Activated gamma-delta T cell treated with anti-CD3 and anti-CD28 coated beads, Interleukin-2, amount 50 U/mL, for 16 hours (primary cell): ENCODE measurements around the gene BAD.
A peak's percentile ranks its signal among the peaks of the same experiment; 100 is the strongest.

Experiments used
- DNase-seq: peaks from one replicate; pipeline ENCODE4 v3.0.0-alpha.2; 2020; ENCODE audit warnings: low read depth

The BAD gene

DNA sequence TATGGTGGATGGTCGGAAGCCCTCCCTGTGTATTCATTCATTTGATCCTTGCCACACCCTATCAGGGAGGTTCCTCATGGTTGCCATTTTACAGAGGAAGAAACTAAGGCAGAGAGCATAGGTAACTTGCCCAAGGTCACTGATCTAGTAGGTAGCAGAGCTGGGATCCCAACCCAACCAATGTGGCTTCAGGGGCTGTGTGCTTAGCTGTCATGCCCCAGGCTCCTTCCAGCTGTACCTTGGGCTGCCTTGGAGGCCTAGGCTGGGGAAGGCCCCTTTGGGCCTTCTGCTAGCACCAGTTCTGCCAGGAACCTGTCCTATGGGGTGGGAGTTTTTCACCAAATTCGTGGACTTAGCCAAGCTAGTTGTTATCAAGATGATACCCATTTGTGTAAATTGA, 8.6 kb downstream of the BAD start:
- no peak for DNase-seq

- DNase-seq = no peak
These were observed 9.2 kb downstream of the BAD start for GRCh38 chr11:64275031-64275800.

- DNase-seq = peak; percentile 96
These were observed 14.8 kb downstream of the BAD start for GRCh38 chr11:64269540-64270220.

- no peak for DNase-seq
These were observed 15.4 kb downstream of the BAD start for GRCh38 chr11:64268893-64269539.

DNA sequence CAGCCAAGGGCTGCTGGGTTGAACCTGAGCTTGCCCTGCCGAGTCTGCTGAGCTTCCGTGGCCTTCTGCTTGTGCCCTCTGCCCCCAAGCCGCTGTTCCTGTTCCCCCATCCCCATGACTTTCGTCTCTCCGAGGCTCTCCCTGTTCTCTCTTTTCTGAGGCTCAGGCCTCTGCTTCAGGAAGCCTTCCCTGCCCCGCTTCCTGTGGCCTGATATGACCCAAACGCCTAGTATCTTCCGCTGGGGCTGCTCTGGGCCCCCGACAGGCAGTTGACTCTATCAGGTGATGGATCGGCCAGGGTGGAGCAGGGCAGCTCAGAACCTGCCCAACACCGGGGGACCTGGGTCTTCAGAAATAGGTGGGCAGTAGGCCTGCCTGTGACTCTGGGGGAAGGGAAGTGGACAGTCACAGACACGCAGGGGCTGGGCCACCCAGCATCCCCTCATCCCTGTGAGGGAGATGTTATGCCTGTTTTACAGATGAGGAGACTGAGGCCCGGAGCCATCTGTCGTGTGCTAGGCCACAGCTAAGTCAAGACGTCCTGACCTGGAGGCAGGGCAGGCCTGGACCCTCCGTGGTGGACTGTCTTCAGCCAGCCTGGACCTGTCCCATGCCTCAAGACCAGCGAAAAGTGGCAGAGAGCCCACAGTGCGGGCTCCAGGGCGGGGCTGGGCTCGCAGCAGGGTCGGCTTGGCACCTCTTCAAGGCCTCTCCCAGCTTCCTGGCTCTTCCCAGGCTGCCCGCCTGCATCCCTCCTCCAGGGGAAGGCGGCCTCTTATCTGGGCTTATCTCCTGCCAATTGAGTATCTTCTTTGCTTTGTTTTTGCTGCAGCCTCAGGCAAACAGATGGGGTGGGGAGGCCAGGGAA, 16.2 kb downstream of the BAD start:
- no peak for DNase-seq

- DNase-seq = no peak
These were observed 17.1 kb downstream of the BAD start for GRCh38 chr11:64267207-64267945.

DNA sequence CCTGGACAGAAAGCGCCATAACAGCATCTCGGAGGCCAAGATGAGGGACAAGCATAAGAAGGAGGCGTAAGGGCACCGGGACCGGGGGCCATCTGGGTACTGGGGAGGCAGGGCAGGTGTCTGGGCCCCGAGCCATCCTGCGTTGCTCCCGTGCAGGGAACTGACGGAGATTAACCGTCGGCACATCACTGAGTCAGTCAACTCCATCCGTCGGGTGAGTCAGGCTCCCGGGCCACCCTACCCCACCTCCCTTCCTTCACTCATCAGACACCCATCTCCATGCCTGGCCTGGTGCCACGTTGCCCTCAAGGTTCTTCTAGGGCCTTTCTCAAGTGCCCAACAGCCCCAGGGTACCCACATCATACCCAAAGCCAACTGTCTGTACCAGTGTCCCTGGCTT, 18.1 kb downstream of the BAD start:
- no peak for DNase-seq

- no peak for DNase-seq
These were observed 19.0 kb downstream of the BAD start for GRCh38 chr11:64265176-64266160.

GRCh38 chr11:64264371-64264852, 20.1 kb downstream of the BAD start:
- no peak for DNase-seq

DNA sequence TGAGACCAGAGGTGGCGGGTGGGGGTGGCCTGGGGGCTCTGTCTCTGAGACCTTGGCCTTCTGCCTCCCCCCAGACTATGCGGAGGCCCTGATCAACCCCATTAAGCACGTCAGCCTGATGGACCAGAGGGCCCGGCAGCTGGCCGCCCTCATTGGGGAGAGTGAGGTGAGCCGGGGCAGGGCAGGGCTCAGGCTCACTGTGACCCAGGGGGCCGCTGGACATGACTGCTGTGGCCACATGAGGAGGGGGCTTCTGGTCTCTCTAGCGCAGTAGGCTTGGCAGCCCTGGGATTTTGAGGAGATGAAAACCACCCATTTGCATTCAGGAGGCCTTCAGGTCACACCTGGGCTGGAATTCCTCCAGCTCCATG, 20.5 kb downstream of the BAD start:
- DNase-seq = no peak

DNA sequence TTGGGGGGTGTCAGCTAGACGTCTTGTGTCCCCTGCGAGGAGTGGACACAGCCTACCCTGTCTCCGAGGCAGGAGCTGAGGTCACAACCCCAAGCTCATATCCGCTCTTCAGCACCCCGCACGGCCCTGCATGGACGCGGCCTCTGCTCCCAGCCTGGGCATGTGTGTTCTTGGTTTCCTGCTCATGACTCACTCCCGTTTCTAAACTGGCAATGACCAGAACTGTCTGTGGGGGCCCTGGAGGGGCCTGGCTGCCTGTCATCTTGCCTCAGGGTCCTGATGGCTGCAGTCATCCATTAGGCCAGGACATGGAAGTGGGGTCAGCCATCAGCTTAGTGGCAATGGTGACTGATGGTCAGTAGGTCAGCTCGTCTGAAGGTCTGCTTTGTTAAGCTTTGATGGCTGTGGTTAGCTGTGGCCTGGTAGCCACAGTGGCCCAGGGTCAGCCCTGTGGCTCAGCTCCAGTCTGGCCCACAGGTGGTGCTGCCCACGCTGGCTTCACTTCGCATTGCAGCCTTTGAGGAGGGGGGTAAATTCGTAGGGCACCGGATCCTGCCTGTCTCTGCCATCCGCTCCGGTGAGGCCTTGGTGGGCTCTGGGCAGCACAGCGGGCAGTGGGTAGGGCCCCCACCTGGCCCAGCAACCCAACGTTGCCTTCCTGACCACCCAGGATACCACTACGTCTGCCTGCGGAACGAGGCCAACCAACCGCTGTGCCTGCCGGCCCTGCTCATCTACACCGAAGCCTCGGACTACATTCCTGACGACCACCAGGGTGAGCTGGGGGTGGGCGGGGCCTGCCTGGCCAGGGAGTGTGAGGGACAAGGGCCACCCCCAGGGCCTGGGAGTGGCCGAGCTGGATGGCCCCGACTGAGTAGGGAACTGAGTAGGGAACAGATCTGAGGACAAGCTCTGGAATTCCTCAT, 21.2 kb downstream of the BAD start:
- no peak for DNase-seq

- no peak for DNase-seq
These were observed 22.0 kb downstream of the BAD start for GRCh38 chr11:64262271-64263002.

DNA sequence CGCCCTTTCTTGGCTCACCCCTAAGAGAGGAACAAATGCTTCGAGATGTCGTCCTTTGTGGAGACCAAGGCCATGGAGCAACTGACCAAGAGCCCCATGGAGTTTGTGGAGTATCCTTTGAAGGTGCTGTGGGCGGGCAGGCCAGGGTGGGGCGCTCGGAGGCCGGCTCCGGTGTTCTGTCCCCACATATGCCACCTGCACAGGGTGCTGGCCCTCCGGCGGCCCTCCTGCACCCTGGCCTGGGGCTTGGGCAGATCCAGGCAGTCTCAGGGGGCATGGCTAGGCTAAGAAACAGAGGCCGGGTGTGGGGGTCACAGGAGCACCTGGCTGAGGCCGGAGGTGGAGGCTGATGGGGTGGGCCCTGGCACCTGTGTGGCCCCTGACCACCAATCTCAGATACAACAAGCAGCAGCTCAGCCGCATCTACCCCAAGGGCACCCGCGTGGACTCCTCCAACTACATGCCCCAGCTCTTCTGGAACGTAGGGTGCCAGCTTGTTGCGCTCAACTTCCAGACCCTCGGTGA, 22.8 kb downstream of the BAD start:
- no peak for DNase-seq

GRCh38 chr11:64260147-64260708, 24.2 kb downstream of the BAD start:
- no peak for DNase-seq

DNA sequence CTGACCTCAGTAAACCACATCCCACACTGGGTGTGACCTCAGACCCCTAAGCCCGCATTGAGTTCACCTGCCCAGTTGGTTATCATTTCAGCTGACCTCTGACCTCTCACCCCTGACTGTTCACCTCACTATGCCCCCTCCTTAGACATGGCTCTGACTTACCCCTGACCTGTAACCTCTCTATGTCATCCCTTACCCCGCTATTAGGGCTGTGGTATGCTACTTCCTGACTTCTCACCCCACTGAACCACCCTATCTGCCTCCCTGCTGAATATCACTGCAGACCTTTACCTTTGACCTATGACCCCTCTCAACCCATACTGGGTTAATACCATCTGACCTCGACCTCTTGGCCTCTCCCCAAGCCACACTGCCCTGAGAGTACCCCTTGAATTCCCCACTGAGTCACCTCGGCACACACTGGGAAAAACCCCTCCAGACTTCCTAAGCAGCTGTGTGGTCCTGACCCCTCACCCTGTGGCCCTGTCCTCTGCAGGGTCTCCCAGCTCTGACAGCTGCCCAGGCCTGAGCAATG, 24.9 kb downstream of the BAD start:
- no peak for DNase-seq

DNA sequence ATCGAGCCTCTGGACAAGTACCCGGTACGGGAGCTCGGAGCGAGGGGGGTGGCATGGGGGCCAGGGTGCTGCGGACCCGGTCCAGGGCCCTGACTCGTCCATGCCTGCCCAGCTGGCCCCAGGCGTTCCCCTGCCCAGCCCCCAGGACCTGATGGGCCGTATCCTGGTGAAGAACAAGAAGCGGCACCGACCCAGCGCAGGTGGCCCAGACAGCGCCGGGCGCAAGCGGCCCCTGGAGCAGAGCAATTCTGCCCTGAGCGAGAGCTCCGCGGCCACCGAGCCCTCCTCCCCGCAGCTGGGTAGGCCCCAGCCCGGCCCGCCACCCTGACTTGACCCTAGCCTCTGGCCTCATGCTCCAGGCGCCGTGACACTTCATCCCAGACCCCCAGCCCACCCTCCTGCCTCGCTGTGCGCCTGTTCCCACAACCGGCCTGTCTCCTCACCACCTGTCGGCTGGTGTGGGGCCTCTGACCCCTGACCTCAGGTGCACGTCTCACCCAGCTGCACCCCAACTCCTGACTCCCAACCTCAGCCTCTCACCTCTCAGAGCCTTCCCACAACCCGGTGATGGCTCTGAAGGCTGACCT, 25.4 kb downstream of the BAD start:
- DNase-seq = no peak

DNA sequence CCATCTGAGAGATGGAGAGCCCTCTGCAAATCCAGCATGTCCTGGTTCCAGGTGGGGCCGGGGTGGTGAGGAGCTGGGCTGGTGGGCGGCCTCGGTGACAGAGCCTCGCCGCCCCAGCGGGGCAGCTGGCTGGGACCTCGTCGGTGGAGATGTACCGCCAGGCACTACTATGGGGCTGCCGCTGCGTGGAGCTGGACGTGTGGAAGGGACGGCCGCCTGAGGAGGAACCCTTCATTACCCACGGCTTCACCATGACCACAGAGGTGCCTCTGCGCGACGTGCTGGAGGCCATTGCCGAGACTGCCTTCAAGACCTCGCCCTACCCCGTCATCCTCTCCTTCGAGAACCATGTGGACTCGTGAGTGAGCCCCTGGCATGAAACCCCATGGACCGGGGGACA, 26.1 kb downstream of the BAD start:
- no peak for DNase-seq
